Hepatocyte (in vitro differentiated cells): Measurements from ENCODE around the gene RPL6.

Experiments used
- CTCF ChIP-seq: fragments of 200-600 bp; sonication (generic); IDR thresholded peaks from 2 replicates; pipeline ENCODE4 v1.5.1; 2016; ENCODE audit warnings: antibody characterized with exemption, mild to moderate bottlenecking; ENCODE audit not compliant: poor library complexity
- EZH2 ChIP-seq: fragments of 200-600 bp; sonication (generic); IDR thresholded peaks from 2 replicates; pipeline ENCODE4 v1.6.1; 2016; ENCODE audit warnings: antibody characterized with exemption, mild to moderate bottlenecking, borderline replicate concordance

GRCh38 chr12:112427760-112428159 is 18.4 kb upstream of the RPL6 start:
- TF ChIP-seq CTCF, result no peak
- no peak for TF ChIP-seq EZH2
